Measurements from ENCODE around the gene KRTAP9-2. TPM values are rescaled to one million over a fixed set of nuclear protein-coding genes. Genes with fewer than 3 reads are reported as not detected.
"Not testable (repeated sequence)": the region's sequence is repeated elsewhere in the genome, so short reads cannot be mapped to it uniquely, and the experiment has no call there.

Gene KRTAP9-2
- total RNA-seq, 1 donor from 2014 or later: not detected

DNA sequence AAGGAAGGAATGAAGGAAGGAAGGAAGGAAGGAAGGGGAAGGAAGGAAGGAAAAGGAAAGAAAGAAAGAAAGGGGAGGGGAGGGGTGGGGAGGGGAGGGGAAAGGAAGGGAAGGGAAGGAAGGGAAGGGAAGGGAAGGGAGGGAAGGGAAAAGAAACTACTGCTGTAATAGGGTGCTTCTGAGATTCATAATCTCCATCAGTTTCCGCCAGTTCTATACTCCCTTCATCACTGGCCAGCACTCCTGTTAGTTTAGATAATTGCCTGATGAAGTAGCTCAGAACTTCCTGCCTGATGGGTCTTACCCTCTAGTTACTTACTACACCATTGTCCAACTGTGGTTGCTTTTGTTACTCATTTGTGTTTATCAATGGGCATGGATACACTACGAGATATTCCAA is 36.8 kb downstream of the KRTAP9-2 start:
- H3K27ac ChIP-seq: no peak overlapping the region
- no peaks in the 10 kb centered on the region for H3K36me3 ChIP-seq
- no peaks in the 10 kb centered on the region for H3K4me1 ChIP-seq
- DNase-seq (ENCODE audit: extremely low spot score in 2 of 2): no peak
- H3K27me3 ChIP-seq: no peaks in the 10 kb centered on the region
- TF ChIP-seq POLR2AphosphoS5 (IDR thresholded peaks at IDR 0.05; ENCODE audit: insufficient read depth in 1 of 2, low read depth in 1 of 2) (no peak), POLR2A (IDR thresholded peaks at IDR 0.05) (no peak)
- TF ChIP-seq, protein P1, sequence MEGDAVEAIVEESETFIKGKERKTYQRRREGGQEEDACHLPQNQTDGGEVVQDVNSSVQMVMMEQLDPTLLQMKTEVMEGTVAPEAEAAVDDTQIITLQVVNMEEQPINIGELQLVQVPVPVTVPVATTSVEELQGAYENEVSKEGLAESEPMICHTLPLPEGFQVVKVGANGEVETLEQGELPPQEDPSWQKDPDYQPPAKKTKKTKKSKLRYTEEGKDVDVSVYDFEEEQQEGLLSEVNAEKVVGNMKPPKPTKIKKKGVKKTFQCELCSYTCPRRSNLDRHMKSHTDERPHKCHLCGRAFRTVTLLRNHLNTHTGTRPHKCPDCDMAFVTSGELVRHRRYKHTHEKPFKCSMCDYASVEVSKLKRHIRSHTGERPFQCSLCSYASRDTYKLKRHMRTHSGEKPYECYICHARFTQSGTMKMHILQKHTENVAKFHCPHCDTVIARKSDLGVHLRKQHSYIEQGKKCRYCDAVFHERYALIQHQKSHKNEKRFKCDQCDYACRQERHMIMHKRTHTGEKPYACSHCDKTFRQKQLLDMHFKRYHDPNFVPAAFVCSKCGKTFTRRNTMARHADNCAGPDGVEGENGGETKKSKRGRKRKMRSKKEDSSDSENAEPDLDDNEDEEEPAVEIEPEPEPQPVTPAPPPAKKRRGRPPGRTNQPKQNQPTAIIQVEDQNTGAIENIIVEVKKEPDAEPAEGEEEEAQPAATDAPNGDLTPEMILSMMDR (IDR thresholded peaks at IDR 0.05): no peak
- no peak overlapping the region for H3K4me3 ChIP-seq
- no peaks in the 10 kb centered on the region for H3K9me3 ChIP-seq
- intact Hi-C loops (cut with DNase I): no loop called here

GRCh38 chr17:41264599-41264998 is 38.2 kb downstream of the KRTAP9-2 start:
- no peaks in the 10 kb centered on the region for H3K27me3 ChIP-seq
- no peak overlapping the region for H3K4me3 ChIP-seq
- no peaks in the 10 kb centered on the region for H3K4me1 ChIP-seq
- TF ChIP-seq POLR2AphosphoS5 (IDR thresholded peaks at IDR 0.05; ENCODE audit: insufficient read depth in 1 of 2, low read depth in 1 of 2) (no peak), POLR2A (IDR thresholded peaks at IDR 0.05) (no peak)
- TF ChIP-seq, protein P1 (IDR thresholded peaks at IDR 0.05): no peak
- intact Hi-C loops (cut with DNase I): no loop called here
- no peak overlapping the region for H3K27ac ChIP-seq
- H3K36me3 ChIP-seq: no peaks in the 10 kb centered on the region
- no peak for DNase-seq (ENCODE audit: extremely low spot score in 2 of 2)
- H3K9me3 ChIP-seq: no peaks in the 10 kb centered on the region

- Histone ChIP-seq H3K27me3 (no peaks in the 10 kb centered on the region), H3K36me3 (no peaks in the 10 kb centered on the region), H3K4me3 (no peak within 1 kb of the TSS), H3K4me1 (no peaks in the 10 kb centered on the region), H3K9me3 (no peaks in the 10 kb centered on the region), H3K27ac (no peak within 1 kb of the TSS)
- intact Hi-C loops (cut with DNase I): no loop called here
- no peak for DNase-seq (ENCODE audit: extremely low spot score in 2 of 2)
- TF ChIP-seq POLR2A (IDR thresholded peaks at IDR 0.05) (no peak), POLR2AphosphoS5 (IDR thresholded peaks at IDR 0.05; ENCODE audit: insufficient read depth in 1 of 2, low read depth in 1 of 2) (no peak)
- TF ChIP-seq, protein P1 (IDR thresholded peaks at IDR 0.05): no peak
Measured at GRCh38 chr17:41265078-41265477, 38.6 kb downstream of the KRTAP9-2 start, which contains the start of gene KRTAP9-6. Gene KRTAP9-6, plus strand, starts transcription at chr17:41265378. Its CDS starts 0 bp downstream, at chr17:41265378.

- no peaks in the 10 kb centered on the region for H3K4me1 ChIP-seq
- intact Hi-C loops (cut with DNase I): no loop called here
- TF ChIP-seq POLR2A (IDR thresholded peaks at IDR 0.05): no peak
- TF ChIP-seq, protein P1 (IDR thresholded peaks at IDR 0.05): no peak
- TF ChIP-seq POLR2AphosphoS5 (IDR thresholded peaks at IDR 0.05; ENCODE audit: insufficient read depth in 1 of 2, low read depth in 1 of 2): no peak
- no peak for DNase-seq (ENCODE audit: extremely low spot score in 2 of 2)
- H3K4me3 ChIP-seq: no peak overlapping the region
- no peak overlapping the region for H3K27ac ChIP-seq
- no peaks in the 10 kb centered on the region for H3K27me3 ChIP-seq
- no peaks in the 10 kb centered on the region for H3K9me3 ChIP-seq
- H3K36me3 ChIP-seq: no peaks in the 10 kb centered on the region
Measured at GRCh38 chr17:41267711-41268110, 41.3 kb downstream of the KRTAP9-2 start.

GRCh38 chr17:41271323-41271722 is 44.9 kb downstream of the KRTAP9-2 start:
- H3K27ac ChIP-seq; H3K4me1 ChIP-seq; H3K36me3 ChIP-seq; intact Hi-C loops (cut with DNase I); H3K4me3 ChIP-seq; H3K9me3 ChIP-seq; DNase-seq (ENCODE audit: extremely low spot score in 2 of 2); H3K27me3 ChIP-seq: not testable (repeated sequence)

Measured in vagina (tissue), 2 donors.